ENCODE results near the gene SCAI.
"Not testable (repeated sequence)": the region's sequence is repeated elsewhere in the genome, so short reads cannot be mapped to it uniquely, and the experiment has no call there.

Gene SCAI

GRCh38 chr9:125012013-125012412, 131.3 kb downstream of the SCAI start:
- not testable (repeated sequence) for DNase-seq

GRCh38 chr9:125008599-125008998, 134.7 kb downstream of the SCAI start:
- no peak for DNase-seq

GRCh38 chr9:125003332-125003731, 140.0 kb downstream of the SCAI start:
- no peak for DNase-seq

GRCh38 chr9:124983698-124984097, 159.6 kb downstream of the SCAI start:
- DNase-seq, result no peak

GRCh38 chr9:124980431-124980830, 162.9 kb downstream of the SCAI start:
- no peak for DNase-seq

- DNase-seq, result no peak
Observed at GRCh38 chr9:124975131-124975530, 168.2 kb downstream of the SCAI start.

- DNase-seq, result no peak
Observed at GRCh38 chr9:124973807-124974206, 169.5 kb downstream of the SCAI start.

- peak; percentile 31 for DNase-seq
Observed at GRCh38 chr9:124972241-124972770, 171.0 kb downstream of the SCAI start.

GRCh38 chr9:124969401-124969800, 173.9 kb downstream of the SCAI start:
- no peak for DNase-seq

- DNase-seq, result no peak
Observed at GRCh38 chr9:124968238-124968637, 175.1 kb downstream of the SCAI start.

GRCh38 chr9:124965775-124966568, 177.4 kb downstream of the SCAI start:
- peak; percentile 55 for DNase-seq

GRCh38 chr9:124964604-124965003, 178.7 kb downstream of the SCAI start:
- DNase-seq, result no peak

- DNase-seq, result no peak
Observed at GRCh38 chr9:124964056-124964455, 179.3 kb downstream of the SCAI start.

GRCh38 chr9:124960409-124960752, 182.9 kb downstream of the SCAI start:
- no peak for DNase-seq

- not testable (repeated sequence) for DNase-seq
Observed at GRCh38 chr9:124959671-124960408, 183.5 kb downstream of the SCAI start.

GRCh38 chr9:124954255-124954654, 189.1 kb downstream of the SCAI start:
- DNase-seq, result no peak

GRCh38 chr9:124950050-124950718, 193.1 kb downstream of the SCAI start:
- DNase-seq, result no peak

GRCh38 chr9:124949387-124949786, 193.9 kb downstream of the SCAI start:
- DNase-seq, result no peak

- DNase-seq, result no peak
Observed at GRCh38 chr9:124947727-124948391, 195.5 kb downstream of the SCAI start.

GRCh38 chr9:124946167-124946566, 197.2 kb downstream of the SCAI start:
- no peak for DNase-seq

GRCh38 chr9:124941679-124942561, 201.4 kb downstream of the SCAI start:
- peak; percentile 69 for DNase-seq

Data from activated CD4-positive, alpha-beta T cell treated with anti-CD3 and anti-CD28 coated beads, Interleukin-2, amount 50 U/mL, for 16 hours (primary cell).